NB4 (cell line): ENCODE measurements around the gene MTOR.
A peak's percentile ranks its signal among the peaks of the same experiment; 100 is the strongest.

Experiments used
- POLR2A ChIP-seq: IDR thresholded peaks from 2 replicates; pipeline ENCODE4 v1.6.1; 2011; ENCODE audit warnings: mild to moderate bottlenecking; ENCODE audit not compliant: insufficient read length; ENCODE audit errors: extremely low read depth
- TF ChIP-seq, protein P1 (sequence below): IDR thresholded peaks from one replicate; pipeline ENCODE4 v1.5.1; 2012; ENCODE audit warnings: low read depth, low read length

DNA sequence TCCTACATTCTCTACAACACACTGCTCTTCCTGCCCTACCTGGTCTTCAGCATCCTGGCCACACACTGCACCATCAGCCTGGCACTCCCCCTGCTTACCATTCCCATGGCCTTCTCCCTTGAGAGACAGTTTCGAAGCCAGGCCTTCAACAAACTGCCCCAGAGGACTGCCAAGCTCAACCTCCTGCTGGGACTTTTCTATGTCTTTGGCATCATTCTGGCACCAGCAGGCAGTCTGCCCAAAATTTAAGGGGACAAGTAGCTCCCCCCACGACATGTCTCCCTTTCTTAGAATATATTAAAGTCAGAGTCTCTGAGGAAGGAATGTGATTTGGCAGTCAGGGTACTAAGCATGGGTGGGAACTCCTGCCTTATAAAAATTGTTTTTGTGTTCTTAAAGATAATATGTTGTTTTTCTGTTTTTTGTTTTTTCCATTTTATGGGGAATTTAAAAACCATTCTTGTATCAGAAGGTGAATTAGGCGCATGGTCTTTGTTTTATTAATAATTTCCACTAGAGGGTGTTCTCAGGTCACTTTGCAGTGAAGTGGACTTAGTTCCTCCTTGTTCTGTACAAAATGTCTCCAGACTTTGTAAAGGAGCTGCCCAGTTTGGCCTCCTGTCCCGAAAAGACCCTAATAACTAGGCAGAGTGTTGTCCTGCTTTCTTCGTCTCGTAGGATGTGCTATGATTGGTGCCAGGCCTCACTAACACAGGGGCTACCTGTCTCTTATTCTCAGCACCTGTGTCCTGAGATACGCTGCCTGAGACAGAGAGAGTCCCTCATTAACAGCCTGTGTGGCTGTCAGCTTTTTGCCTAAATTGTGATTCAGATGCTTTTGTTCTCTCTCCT is 23.8 kb upstream of the MTOR start:
- TF ChIP-seq, protein P1, sequence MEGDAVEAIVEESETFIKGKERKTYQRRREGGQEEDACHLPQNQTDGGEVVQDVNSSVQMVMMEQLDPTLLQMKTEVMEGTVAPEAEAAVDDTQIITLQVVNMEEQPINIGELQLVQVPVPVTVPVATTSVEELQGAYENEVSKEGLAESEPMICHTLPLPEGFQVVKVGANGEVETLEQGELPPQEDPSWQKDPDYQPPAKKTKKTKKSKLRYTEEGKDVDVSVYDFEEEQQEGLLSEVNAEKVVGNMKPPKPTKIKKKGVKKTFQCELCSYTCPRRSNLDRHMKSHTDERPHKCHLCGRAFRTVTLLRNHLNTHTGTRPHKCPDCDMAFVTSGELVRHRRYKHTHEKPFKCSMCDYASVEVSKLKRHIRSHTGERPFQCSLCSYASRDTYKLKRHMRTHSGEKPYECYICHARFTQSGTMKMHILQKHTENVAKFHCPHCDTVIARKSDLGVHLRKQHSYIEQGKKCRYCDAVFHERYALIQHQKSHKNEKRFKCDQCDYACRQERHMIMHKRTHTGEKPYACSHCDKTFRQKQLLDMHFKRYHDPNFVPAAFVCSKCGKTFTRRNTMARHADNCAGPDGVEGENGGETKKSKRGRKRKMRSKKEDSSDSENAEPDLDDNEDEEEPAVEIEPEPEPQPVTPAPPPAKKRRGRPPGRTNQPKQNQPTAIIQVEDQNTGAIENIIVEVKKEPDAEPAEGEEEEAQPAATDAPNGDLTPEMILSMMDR: peak; percentile 5
- no peak for TF ChIP-seq POLR2A
